Stimulated activated CD4-positive, alpha-beta T cell treated with anti-CD3 and anti-CD28 coated beads, Interleukin-12 subunit alpha, Interleukin-12 subunit beta, amount 100 ng/mL, for 24 hours (primary cell): ENCODE measurements around the gene KLHDC10.
"Not testable (repeated sequence)": the region's sequence is repeated elsewhere in the genome, so short reads cannot be mapped to it uniquely, and the experiment has no call there.

ENCODE experiments used
- DNase-seq, 2 experiments: peaks; one replicate each; pipeline ENCODE4 v3.0.0-alpha.2; 2020; ENCODE audit warnings: low read depth in 2 of 2

The KLHDC10 gene

GRCh38 chr7:130156140-130156539, 85.8 kb downstream of the KLHDC10 start:
- DNase-seq, result no peak

GRCh38 chr7:130157700-130158099, 87.4 kb downstream of the KLHDC10 start:
- DNase-seq, result no peak

GRCh38 chr7:130160023-130160422, 89.7 kb downstream of the KLHDC10 start:
- no peak for DNase-seq

- no peak for DNase-seq
Measured at GRCh38 chr7:130160455-130160854, 90.1 kb downstream of the KLHDC10 start.

- DNase-seq, result no peak
Measured at GRCh38 chr7:130162196-130162595, 91.9 kb downstream of the KLHDC10 start.

GRCh38 chr7:130174237-130174959, 104.1 kb downstream of the KLHDC10 start:
- DNase-seq, result no peak

- DNase-seq, result no peak
Measured at GRCh38 chr7:130178251-130178650, 107.9 kb downstream of the KLHDC10 start.

- DNase-seq, result no peak
Measured at GRCh38 chr7:130179631-130180030, 109.3 kb downstream of the KLHDC10 start.

- peak; percentile 10 to 24 for DNase-seq
Measured at GRCh38 chr7:130180571-130181262, 110.4 kb downstream of the KLHDC10 start.

GRCh38 chr7:130181263-130181605, 110.9 kb downstream of the KLHDC10 start:
- DNase-seq, result no peak

- no peak for DNase-seq
Measured at GRCh38 chr7:130182990-130183389, 112.7 kb downstream of the KLHDC10 start.

- DNase-seq, result not testable (repeated sequence)
Measured at GRCh38 chr7:130184349-130184748, 114.0 kb downstream of the KLHDC10 start.
